Kidney (tissue), 14 donors: Measurements from ENCODE around the gene ZNF300. TPM values are rescaled to one million over a fixed set of nuclear protein-coding genes. Genes with fewer than 3 reads are reported as not detected.

Experiments used
- DNase-seq, 5 donors: peaks; one replicate each; pipeline ENCODE4 v3.0.0-alpha.2; 2013 to 2020
- FAIRE-seq: peaks from 2 replicates; lab custom pipeline; 2012; peaks lifted over from hg19 to GRCh38; lab: Jason Lieb, UNC
- H3K27ac ChIP-seq, 2 donors: one replicate each; pipeline ENCODE4 v1.7.0; 2013; ENCODE audit warnings: low read depth in 2 of 2, low read length in 2 of 2, inconsistent platforms in 1 of 2
- H3K27me3 ChIP-seq: one replicate; pipeline ENCODE4 v1.7.1; 2013; ENCODE audit warnings: low read length, inconsistent platforms; ENCODE audit not compliant: control insufficient read depth, insufficient read depth
- H3K36me3 ChIP-seq, 3 donors: one replicate each; pipeline versions ENCODE4 v1.7.0 to v1.7.1; 2013; ENCODE audit warnings: low read length in 3 of 3, control low read depth in 1 of 3, inconsistent platforms in 1 of 3; ENCODE audit not compliant: insufficient read depth in 3 of 3, control insufficient read depth in 2 of 3
- H3K4me1 ChIP-seq, 3 donors: one replicate each; pipeline versions ENCODE4 v1.7.0 to v1.7.1; 2013; ENCODE audit warnings: low read length in 3 of 3, inconsistent platforms in 1 of 3, low read depth in 1 of 3; ENCODE audit not compliant: control insufficient read depth in 2 of 3, insufficient read depth in 2 of 3
- H3K4me3 ChIP-seq, 3 donors: one replicate each; pipeline versions ENCODE4 v1.7.0 to v1.8.1; 2013; ENCODE audit warnings: low read length in 3 of 3, control low read depth in 1 of 3, inconsistent platforms in 1 of 3
- H3K9ac ChIP-seq, 3 donors: one replicate each; pipeline versions ENCODE4 v1.7.0 to v1.7.1; 2013; ENCODE audit warnings: low read length in 3 of 3, control low read depth in 1 of 3, inconsistent platforms in 1 of 3
- H3K9me3 ChIP-seq, 3 donors: one replicate each; pipeline versions ENCODE4 v1.7.0 to v1.7.1; 2013; ENCODE audit warnings: low read length in 3 of 3, control low read depth in 1 of 3, inconsistent platforms in 1 of 3; ENCODE audit not compliant: control insufficient read depth in 2 of 3, insufficient read depth in 1 of 3
- CTCF ChIP-seq: IDR thresholded peaks from 3 replicates; pipeline ENCODE4 v1.5.1; 2012; ENCODE audit warnings: mild to moderate bottlenecking, moderate library complexity, borderline replicate concordance; ENCODE audit not compliant: insufficient read depth; ENCODE audit errors: extremely low read depth
- intact Hi-C: fragments of 100-400 bp; cut with DNase I; formaldehyde crosslinking; loops from one replicate; pipeline ENCODE4 v1.11.1; 2022
- polyA plus RNA-seq: library from polyadenylated mRNA; stranded (reverse); fragments of 350-450 nt; fragmentation: Illumina TruSeq; extraction: RNeasy Lipid Tissue Mini Kit (QIAGEN cat#74804); gene quantifications from one replicate; pipeline ENCODE4 v1.2.3, GENCODE V29; 2014; ENCODE audit warnings: low read depth, low replicate concordance; ENCODE audit not compliant: insufficient read depth
- total RNA-seq: library from RNA; stranded (reverse); fragmentation: NEBNext Ultra II Directional; extraction: Animal tissue kit (Norgen Biotek cat#: 25700); gene quantifications from one replicate; pipeline ENCODE4 v1.2.1, GENCODE V29; 2021
- donor health status: control.
- donor health status: control.
- donor health status: control.
- donor health status: control.
- donor health status: control.
- donor health status: DM: yes; HTN: yes; CAD: no.
- donor health status: Normal renal cell carcinoma (clear cell type).

Gene ZNF300
- total and polyA plus RNA-seq, 2 donors from 2014 or later: 4.0 to 6.5 TPM

DNA sequence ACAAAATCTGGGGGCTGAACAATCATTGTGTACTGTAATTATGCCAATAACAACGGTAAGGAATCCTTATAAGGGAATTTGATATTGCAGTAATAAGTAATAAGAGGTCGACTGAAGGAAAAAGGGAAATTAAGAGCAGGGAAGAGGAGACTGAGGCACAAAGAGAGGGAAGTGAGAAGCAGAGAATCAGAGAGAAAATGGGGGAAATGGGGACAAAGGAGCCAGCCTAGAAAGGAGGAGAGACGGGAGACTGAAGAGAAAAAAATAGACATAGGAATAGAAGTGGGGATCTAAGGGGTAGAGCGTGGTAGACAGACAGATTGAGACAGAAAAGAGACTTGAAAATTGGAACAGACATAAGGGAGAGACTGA is 518 bp upstream of the ZNF300 start:
- FAIRE-seq (no peak), DNase-seq (no peak)
- Histone ChIP-seq H3K27me3 (no peaks in the 10 kb centered on the region), H3K4me3 (peak overlapping the region; percentile 71 to 99 (median 91)), H3K36me3 (peaks cover 0 to 14% (median 2%) of the 10 kb centered on the region in 3 donors), H3K4me1 (peaks cover 0 to 3% (median 2%) of the 10 kb centered on the region in 3 donors), H3K27ac (no peak overlapping the region), H3K9me3 (peaks cover 13 to 44% (median 16%) of the 10 kb centered on the region in 3 donors), H3K9ac (peak overlapping the region in 2 of 3 donors; percentile 32 to 99)
- intact Hi-C loops: no loop called here
- TF ChIP-seq CTCF: no peak

DNA sequence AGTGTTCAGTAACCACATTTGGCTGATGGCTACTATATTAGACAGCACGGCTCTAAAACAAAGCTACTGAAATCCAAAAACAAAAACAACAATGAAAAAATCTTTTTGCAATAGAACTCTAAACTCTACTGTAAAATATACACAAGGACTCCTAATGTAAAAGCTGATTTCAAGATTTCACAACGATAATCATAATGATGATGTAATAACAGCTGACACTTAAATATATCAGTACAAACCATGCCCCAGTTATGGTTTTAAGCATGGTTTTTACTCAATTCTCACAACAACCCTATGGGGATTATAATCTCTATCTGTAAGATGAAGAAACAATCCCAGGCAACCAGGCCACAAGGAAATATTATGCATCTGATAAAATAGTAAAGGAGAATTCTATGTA is 3.3 kb downstream of the ZNF300 start:
- peaks cover 11 to 32% (median 18%) of the 10 kb centered on the region in 3 donors for H3K36me3 ChIP-seq
- no peaks in the 10 kb centered on the region for H3K27me3 ChIP-seq
- peaks cover 24 to 58% (median 40%) of the 10 kb centered on the region in 3 donors for H3K9me3 ChIP-seq
- TF ChIP-seq CTCF: no peak
- no peak overlapping the region for H3K9ac ChIP-seq
- FAIRE-seq (no peak), DNase-seq (no peak)
- peaks cover 0 to 3% (median 2%) of the 10 kb centered on the region in 3 donors for H3K4me1 ChIP-seq
- H3K27ac ChIP-seq: no peak overlapping the region
- H3K4me3 ChIP-seq: no peak overlapping the region
- intact Hi-C loops: no loop called here

DNA sequence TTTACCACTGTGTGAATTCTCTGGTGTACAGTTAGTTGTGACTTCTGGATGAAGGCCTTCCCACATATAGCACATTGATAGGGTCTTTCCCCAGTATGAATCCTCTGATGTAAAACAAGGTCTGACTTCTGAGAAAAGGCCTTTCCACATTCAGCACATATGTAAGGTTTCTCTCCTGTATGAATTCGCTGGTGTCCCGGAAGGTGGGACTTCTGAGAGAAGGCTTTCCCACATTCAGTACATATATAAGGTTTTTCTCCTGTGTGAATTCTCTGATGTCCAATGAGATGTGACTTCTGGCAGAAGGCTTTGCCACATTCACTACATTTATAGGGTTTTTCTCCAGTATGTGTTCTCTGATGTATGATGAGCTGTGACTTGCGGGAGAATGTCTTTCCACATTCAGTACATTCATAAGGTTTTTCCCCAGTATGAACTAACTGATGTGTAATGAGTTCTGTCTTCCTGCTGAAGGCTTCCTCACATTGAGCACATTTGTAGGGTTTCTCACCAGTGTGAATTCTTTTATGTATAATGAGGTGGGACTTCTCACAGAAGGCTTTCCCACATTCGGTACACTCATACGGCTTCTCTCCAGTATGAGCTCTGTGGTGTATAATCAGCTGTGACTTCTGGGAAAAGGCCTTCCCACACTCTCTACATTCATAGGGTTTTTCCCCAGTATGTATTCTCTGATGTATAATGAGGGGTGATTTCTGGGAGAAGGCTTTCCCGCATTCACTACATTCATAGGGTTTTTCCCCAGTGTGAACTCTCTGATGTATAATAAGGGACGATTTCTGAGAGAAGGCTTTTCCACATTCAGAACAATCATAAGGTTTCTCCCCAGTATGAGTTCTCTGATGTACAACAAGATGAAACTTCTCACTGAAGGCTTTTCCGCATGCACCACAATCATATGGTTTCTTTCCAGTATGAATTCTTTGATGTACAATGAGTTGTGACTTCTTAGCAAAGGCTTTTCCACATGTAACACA is 9.1 kb downstream of the ZNF300 start:
- peaks cover 19 to 93% (median 81%) of the 10 kb centered on the region in 3 donors for H3K9me3 ChIP-seq
- H3K4me1 ChIP-seq: no peaks in the 10 kb centered on the region
- intact Hi-C loops: no loop called here
- DNase-seq (no peak), FAIRE-seq (no peak)
- H3K4me3 ChIP-seq: no peak overlapping the region
- H3K9ac ChIP-seq: no peak overlapping the region
- H3K36me3 ChIP-seq: peaks cover 13 to 29% (median 25%) of the 10 kb centered on the region in 3 donors
- no peaks in the 10 kb centered on the region for H3K27me3 ChIP-seq
- no peak for TF ChIP-seq CTCF
- no peak overlapping the region for H3K27ac ChIP-seq
